CD4-positive, alpha-beta memory T cell (primary cell): Measurements from ENCODE around the gene UBAC1. TPM values are rescaled to one million over a fixed set of nuclear protein-coding genes. Genes with fewer than 3 reads are reported as not detected.

ENCODE experiments used
- CTCF ChIA-PET: fragments of 350-600 bp; sonication (Branson Sonifier 250); formaldehyde crosslinking; loops from one replicate; lab custom pipeline; 2021; ENCODE audit warnings: inconsistent platforms; ENCODE audit not compliant: partially characterized antibody; lab: Charles Lee
- POLR2A ChIA-PET: fragments of 350-600 bp; sonication (Branson Sonifier 250); formaldehyde crosslinking; loops from one replicate; lab custom pipeline; 2021; ENCODE audit not compliant: partially characterized antibody; lab: Charles Lee
- DNase-seq, 5 donors: peaks; one replicate each; pipeline versions ENCODE4 v3.0.0 to v3.0.0-alpha.2; 2020 to 2022; ENCODE audit warnings: mixed read lengths in 1 of 5
- H3K27ac ChIP-seq: one replicate; pipeline ENCODE4 v1.7.0; 2013; ENCODE audit warnings: low read depth, low read length
- H3K27me3 ChIP-seq: 2 replicates; pipeline ENCODE4 v1.7.0; 2013; ENCODE audit warnings: mild to moderate bottlenecking, low read length, moderate library complexity; ENCODE audit not compliant: insufficient read depth
- H3K36me3 ChIP-seq: 2 replicates; pipeline ENCODE4 v1.7.0; 2013; ENCODE audit warnings: mild to moderate bottlenecking, low read length, moderate library complexity; ENCODE audit not compliant: insufficient read depth
- H3K4me1 ChIP-seq: 2 replicates; pipeline ENCODE4 v1.7.0; 2013; ENCODE audit warnings: mild to moderate bottlenecking, low read length, moderate library complexity; ENCODE audit not compliant: insufficient read depth
- H3K4me3 ChIP-seq, 2 donors: one replicate each; pipeline ENCODE4 v1.7.0; 2013; ENCODE audit warnings: low read length in 2 of 2, mild to moderate bottlenecking in 1 of 2
- H3K9me3 ChIP-seq, 2 donors: one replicate each; pipeline ENCODE4 v1.7.0; 2013; ENCODE audit warnings: low read length in 2 of 2, control low read depth in 1 of 2; ENCODE audit not compliant: control insufficient read depth in 1 of 2
- H3K27ac Mint-ChIP-seq, 7 donors: one replicate each; pipeline ENCODE4 v1.8.0; 2020 to 2021; ENCODE audit warnings: mixed read lengths in 7 of 7, mild to moderate bottlenecking in 6 of 7, inconsistent platforms in 3 of 7, moderate library complexity in 3 of 7
- H3K27me3 Mint-ChIP-seq, 2 donors: one replicate each; pipeline ENCODE4 v1.8.0; 2020 to 2021; ENCODE audit warnings: mixed read lengths in 2 of 2
- H3K36me3 Mint-ChIP-seq, 2 donors: one replicate each; pipeline ENCODE4 v1.8.0; 2020 to 2021; ENCODE audit warnings: mixed read lengths in 2 of 2, inconsistent platforms in 1 of 2, mild to moderate bottlenecking in 1 of 2
- H3K4me1 Mint-ChIP-seq, 4 donors: one replicate each; pipeline ENCODE4 v1.8.0; 2020 to 2021; ENCODE audit warnings: mixed read lengths in 4 of 4, mild to moderate bottlenecking in 1 of 4
- H3K4me3 Mint-ChIP-seq, 8 donors: one replicate each; pipeline ENCODE4 v1.8.0; 2020 to 2021; ENCODE audit warnings: mixed read lengths in 8 of 8, mild to moderate bottlenecking in 7 of 8, moderate library complexity in 6 of 8, inconsistent platforms in 3 of 8
- H3K9me3 Mint-ChIP-seq, 8 donors: one replicate each; pipeline ENCODE4 v1.8.0; 2020 to 2021; ENCODE audit warnings: mixed read lengths in 8 of 8, mild to moderate bottlenecking in 5 of 8, inconsistent platforms in 3 of 8, moderate library complexity in 1 of 8
- intact Hi-C: fragments of 100-400 bp; cut with micrococcal nuclease; formaldehyde crosslinking; loops from one replicate; pipeline ENCODE4 v1.15.1; 2023
- polyA plus RNA-seq, 2 donors: library from polyadenylated mRNA; unstranded; fragments of 300-500 nt; fragmentation: Illumina TruSeq; gene quantifications; one replicate each; pipeline ENCODE4 v1.2.3, GENCODE V29; 2021
- total RNA-seq, 2 experiments: library from RNA; stranded (reverse); gene quantifications; one replicate each; pipeline ENCODE4 v1.2.3, GENCODE V29; 2021

Gene UBAC1
- total and polyA plus RNA-seq, 4 experiments from 2014 or later: 23.0 to 32.8 (median 28.1) TPM

DNA sequence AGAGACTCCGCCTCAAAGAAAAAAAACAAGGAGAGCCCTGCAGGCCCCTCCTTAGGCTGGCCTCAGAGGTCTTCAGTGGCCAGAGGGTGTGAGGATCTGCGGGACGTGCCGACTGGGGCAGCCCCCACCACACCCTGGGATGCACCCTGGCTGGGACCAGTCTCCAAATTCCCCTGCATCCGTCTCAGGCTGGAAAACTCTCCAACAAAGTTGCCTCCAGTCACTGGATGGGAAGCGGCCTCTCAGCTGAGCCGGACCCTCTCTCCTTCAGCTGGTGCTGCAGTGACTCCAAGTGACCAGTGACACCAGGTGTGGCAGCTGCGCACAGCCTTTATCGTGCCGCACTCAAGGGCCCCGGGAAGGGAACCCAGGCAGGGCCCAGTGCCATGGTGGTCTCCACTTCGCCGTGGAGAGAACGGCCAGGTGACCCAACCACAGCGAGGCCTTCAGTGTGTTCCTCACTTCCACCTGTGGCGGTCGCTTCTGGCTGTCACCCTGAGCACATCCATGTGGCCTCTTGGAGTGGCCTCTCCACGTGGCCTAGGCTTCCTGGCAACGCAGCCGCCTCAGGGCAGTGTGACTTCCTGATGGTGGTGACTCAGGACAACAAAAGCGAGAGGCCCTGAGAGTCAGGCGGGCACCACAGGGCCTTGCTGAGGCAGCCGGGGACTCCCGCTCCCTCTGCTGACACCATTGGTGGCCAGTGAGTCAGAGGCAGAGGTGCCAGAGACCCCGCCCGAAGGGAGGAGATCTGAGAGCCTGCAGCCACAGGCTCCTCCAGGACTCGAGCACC is 34.6 kb downstream of the UBAC1 start:
- Histone ChIP-seq H3K27me3 (no peaks in the 10 kb centered on the region), H3K9me3 (no peaks in the 10 kb centered on the region), H3K27ac (no peak overlapping the region), H3K4me1 (peaks cover 10% of the 10 kb centered on the region), H3K36me3 (no peaks in the 10 kb centered on the region), H3K4me3 (no peak overlapping the region)
- Mint-ChIP-seq H3K9me3 (no peaks in the 10 kb centered on the region), H3K4me3 (no peak overlapping the region), H3K27ac (no peak overlapping the region), H3K36me3 (peaks cover 5 to 9% of the 10 kb centered on the region in 2 donors), H3K27me3 (no peaks in the 10 kb centered on the region), H3K4me1 (peaks cover 3 to 28% (median 9%) of the 10 kb centered on the region in 4 donors)
- POLR2A ChIA-PET: no interaction called here
- intact Hi-C loops: no loop called here
- peak in 2 of 5 donors; percentile 11 to 55 for DNase-seq
- CTCF ChIA-PET: no interaction called here

DNA sequence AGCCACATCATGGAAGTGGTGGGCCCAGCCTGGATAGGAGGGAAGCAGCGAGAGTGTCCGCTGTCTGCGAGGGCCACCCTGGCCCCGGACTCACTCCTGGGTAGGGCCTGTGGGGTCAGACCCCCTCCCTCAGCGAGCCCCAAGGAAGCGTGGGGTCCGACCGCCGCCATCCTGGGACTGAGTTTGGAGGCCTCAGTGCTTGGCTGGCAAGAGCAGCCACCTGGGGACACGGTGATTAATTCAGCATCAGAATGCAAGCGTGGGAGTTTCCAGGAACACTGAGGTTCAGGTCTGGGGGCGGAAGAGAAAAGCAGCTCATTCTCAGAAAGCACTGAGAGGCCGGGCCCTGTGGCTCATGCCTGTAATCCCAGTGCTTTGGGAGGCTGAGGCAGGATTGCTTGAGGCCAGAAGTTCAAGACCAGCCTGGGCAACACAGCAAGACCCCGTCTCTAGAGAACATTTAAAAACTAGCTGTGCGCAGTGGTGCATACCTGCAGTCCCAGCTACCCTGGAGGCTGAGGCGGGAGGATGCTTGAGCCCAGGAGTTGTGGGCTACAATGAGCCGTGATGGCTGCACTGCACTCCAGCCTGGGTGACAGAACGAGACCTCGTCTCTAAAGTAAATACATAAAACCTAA is 35.6 kb downstream of the UBAC1 start:
- H3K4me3 ChIP-seq: no peak overlapping the region
- Mint-ChIP-seq H3K4me3 (peak overlapping the region in 3 of 8 donors; percentile 13 to 34 (median 27)), H3K27me3 (no peaks in the 10 kb centered on the region), H3K4me1 (peaks cover 3 to 28% (median 9%) of the 10 kb centered on the region in 4 donors), H3K27ac (peak overlapping the region in 1 of 7 donors; percentile 72), H3K9me3 (peaks cover 0 to 2% (median 0%) of the 10 kb centered on the region in 8 donors), H3K36me3 (peaks cover 0 to 2% of the 10 kb centered on the region in 2 donors)
- POLR2A ChIA-PET: no interaction called here
- no peaks in the 10 kb centered on the region for H3K36me3 ChIP-seq
- intact Hi-C loops: no loop called here
- no peaks in the 10 kb centered on the region for H3K9me3 ChIP-seq
- DNase-seq: no peak
- no peak overlapping the region for H3K27ac ChIP-seq
- peaks cover 10% of the 10 kb centered on the region for H3K4me1 ChIP-seq
- CTCF ChIA-PET: no interaction called here
- H3K27me3 ChIP-seq: no peaks in the 10 kb centered on the region

DNA sequence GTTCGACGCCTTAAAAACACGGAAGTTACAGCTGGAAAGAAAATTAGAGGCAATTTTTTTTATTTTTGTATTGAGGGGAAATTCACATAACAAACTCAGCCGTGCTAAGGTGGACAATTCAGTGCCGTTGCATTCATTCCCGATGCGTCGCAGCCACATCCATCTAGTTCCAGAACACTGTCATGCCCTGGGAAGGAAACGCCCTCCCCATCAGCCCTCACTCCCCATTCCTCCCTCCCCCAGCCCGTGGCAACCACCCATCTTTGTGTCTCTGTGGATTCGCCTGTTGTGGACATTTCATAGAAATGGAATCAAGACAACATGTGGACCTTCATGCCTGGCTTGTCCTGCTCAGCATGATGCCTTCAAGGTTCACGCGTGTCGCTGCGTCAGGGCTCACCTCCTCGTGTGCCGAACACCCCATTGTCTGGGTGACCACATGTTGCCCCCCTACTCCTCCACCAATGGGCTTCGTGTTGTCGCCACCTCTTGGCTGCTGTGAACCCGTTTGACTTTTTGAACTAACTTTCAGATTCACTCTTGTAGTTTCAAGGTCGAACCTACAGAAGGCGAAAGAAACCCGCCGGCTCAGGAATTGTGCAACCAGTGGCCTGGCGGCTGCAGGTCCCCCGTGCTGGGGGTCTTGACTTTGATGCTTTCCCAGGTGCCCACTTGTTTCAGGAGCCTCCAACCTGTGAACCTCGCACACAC is 36.4 kb downstream of the UBAC1 start:
- Histone ChIP-seq H3K27ac (no peak overlapping the region), H3K4me1 (peaks cover 10% of the 10 kb centered on the region), H3K9me3 (no peaks in the 10 kb centered on the region), H3K36me3 (no peaks in the 10 kb centered on the region), H3K4me3 (no peak overlapping the region), H3K27me3 (no peaks in the 10 kb centered on the region)
- peak overlapping the region in 1 of 7 donors; percentile 72 for H3K27ac Mint-ChIP-seq
- H3K4me3 Mint-ChIP-seq: peak overlapping the region in 4 of 8 donors; percentile 25 to 38 (median 30)
- CTCF ChIA-PET: interaction anchor here (0.7 kb wide), 1 partner anchor 59 kb away, joined by 3 read pairs; no protein-coding TSS in a partner anchor
- H3K27me3 Mint-ChIP-seq: no peaks in the 10 kb centered on the region
- H3K36me3 Mint-ChIP-seq: no peaks in the 10 kb centered on the region
- intact Hi-C loops: no loop called here
- peaks cover 3 to 28% (median 9%) of the 10 kb centered on the region in 4 donors for H3K4me1 Mint-ChIP-seq
- POLR2A ChIA-PET: no interaction called here
- peaks cover 0 to 3% (median 0%) of the 10 kb centered on the region in 8 donors for H3K9me3 Mint-ChIP-seq
- DNase-seq: no peak

DNA sequence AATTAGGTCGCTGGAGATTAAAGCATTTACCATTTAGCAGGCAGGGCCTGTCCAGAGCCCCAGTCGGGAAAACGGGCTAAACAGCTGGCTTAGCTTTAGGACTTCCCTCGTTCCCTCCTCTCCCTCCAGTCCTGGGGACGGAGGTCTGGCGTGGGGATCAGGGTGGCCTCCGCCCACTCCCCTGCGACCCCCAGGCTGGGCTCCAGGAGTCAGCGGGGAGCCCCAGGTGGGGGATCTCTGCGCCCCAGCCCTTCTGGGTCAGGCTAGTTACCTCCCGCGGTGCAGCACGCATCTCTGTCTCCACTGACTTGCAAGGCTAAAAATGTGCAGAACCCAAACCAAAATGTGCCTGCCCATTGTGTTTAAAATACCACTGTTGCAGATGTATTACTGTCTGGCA is 37.7 kb downstream of the UBAC1 start:
- no peaks in the 10 kb centered on the region for H3K36me3 ChIP-seq
- H3K27ac Mint-ChIP-seq: no peak overlapping the region
- no peaks in the 10 kb centered on the region for H3K9me3 ChIP-seq
- peaks cover 0 to 10% (median 8%) of the 10 kb centered on the region in 8 donors for H3K9me3 Mint-ChIP-seq
- ChIA-PET CTCF (no interaction called here), POLR2A (no interaction called here)
- no peak overlapping the region for H3K4me3 Mint-ChIP-seq
- H3K27ac ChIP-seq: no peak overlapping the region
- H3K4me3 ChIP-seq: no peak overlapping the region
- H3K27me3 Mint-ChIP-seq: no peaks in the 10 kb centered on the region
- no peaks in the 10 kb centered on the region for H3K27me3 ChIP-seq
- DNase-seq: no peak
- peaks cover 10% of the 10 kb centered on the region for H3K4me1 ChIP-seq
- intact Hi-C loops: no loop called here
- peaks cover 3 to 28% (median 9%) of the 10 kb centered on the region in 4 donors for H3K4me1 Mint-ChIP-seq
- peaks cover 0 to 7% of the 10 kb centered on the region in 2 donors for H3K36me3 Mint-ChIP-seq

DNA sequence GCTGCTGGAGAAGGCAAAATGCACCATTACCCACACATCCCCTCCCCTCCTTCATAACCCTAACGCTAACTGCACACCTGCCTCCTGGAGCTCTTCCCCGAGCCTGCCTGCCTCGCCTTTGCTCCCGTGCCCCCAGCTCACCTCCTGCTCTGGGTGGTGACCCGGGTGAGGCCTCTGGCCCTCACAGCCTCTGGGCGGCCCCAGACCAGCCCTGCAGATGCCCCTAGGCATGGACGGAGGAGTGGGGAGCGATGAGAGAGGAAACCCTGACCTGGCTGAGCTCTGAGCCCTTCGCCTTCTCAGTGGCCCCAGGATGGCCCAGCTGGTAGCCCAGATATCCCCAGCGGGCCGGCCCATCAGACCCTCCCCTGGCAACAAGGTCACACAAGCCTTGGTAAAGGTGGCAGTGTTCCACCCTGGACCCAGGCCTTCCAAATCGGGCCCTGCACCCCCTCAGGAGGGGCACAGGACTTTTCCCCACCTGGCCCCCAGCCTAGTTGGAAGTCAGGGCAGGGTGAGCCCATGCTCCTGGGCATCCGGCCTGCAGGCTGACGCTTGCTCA is 39.3 kb downstream of the UBAC1 start:
- DNase-seq: no peak
- no peak overlapping the region for H3K27ac Mint-ChIP-seq
- intact Hi-C loops: no loop called here
- Histone ChIP-seq H3K9me3 (peaks cover 0 to 5% of the 10 kb centered on the region in 2 donors), H3K4me3 (no peak overlapping the region), H3K27ac (no peak overlapping the region), H3K36me3 (no peaks in the 10 kb centered on the region), H3K4me1 (peaks cover 10% of the 10 kb centered on the region), H3K27me3 (no peaks in the 10 kb centered on the region)
- CTCF ChIA-PET: no interaction called here
- H3K9me3 Mint-ChIP-seq: peaks cover 0 to 27% (median 20%) of the 10 kb centered on the region in 8 donors
- POLR2A ChIA-PET: no interaction called here
- peaks cover 0 to 20% (median 9%) of the 10 kb centered on the region in 4 donors for H3K4me1 Mint-ChIP-seq
- no peak overlapping the region for H3K4me3 Mint-ChIP-seq
- peaks cover 0 to 13% of the 10 kb centered on the region in 2 donors for H3K36me3 Mint-ChIP-seq
- no peaks in the 10 kb centered on the region for H3K27me3 Mint-ChIP-seq

DNA sequence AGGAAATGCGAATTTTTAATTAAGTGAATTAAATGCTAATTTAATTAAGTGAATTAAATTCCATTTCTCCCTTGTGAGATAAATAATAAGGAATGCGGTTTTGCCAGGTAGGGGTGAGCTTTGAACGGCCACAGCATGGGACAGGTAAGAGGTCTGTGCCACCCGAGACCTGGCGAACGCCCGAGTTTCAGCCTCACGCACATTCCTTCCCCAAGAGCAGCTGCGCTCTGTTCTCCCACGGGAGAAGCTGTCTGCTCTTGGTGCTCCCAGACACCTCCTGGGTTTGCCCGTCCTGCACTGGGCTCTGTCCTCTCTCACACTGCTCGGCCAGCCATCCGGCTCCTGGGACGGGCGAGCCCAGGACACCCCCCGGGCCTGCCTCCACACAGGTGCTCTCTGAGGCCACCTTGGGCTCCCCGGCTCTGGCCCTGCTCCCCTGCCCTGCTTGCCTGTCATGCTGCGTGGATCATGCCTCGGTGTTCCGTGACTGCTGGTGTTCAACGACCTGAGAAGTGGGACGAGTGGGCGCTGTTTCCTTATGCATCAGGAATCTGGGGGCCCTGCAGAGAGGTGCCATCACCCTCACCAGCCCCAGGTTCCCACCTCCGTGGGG is 40.1 kb downstream of the UBAC1 start:
- H3K27ac Mint-ChIP-seq: no peak overlapping the region
- CTCF ChIA-PET: no interaction called here
- POLR2A ChIA-PET: no interaction called here

More for the DNA sequence above, 40.1 kb downstream of the UBAC1 start:
- no peak for DNase-seq
- intact Hi-C loops: no loop called here
- H3K36me3 Mint-ChIP-seq: peaks cover 5 to 18% of the 10 kb centered on the region in 2 donors
- H3K27me3 Mint-ChIP-seq: no peaks in the 10 kb centered on the region
- H3K4me3 Mint-ChIP-seq: no peak overlapping the region
- Histone ChIP-seq H3K27ac (no peak overlapping the region), H3K4me1 (peaks cover 10% of the 10 kb centered on the region), H3K27me3 (no peaks in the 10 kb centered on the region), H3K9me3 (peaks cover 0 to 12% of the 10 kb centered on the region in 2 donors), H3K36me3 (peaks cover 1% of the 10 kb centered on the region), H3K4me3 (no peak overlapping the region)
- H3K9me3 Mint-ChIP-seq: peaks cover 0 to 34% (median 27%) of the 10 kb centered on the region in 8 donors
- peaks cover 0 to 19% (median 9%) of the 10 kb centered on the region in 4 donors for H3K4me1 Mint-ChIP-seq
